Stimulated activated CD4-positive, alpha-beta T cell treated with anti-CD3 and anti-CD28 coated beads, Interleukin-4, amount 100 ng/mL, for 4 hours (primary cell): Measurements from ENCODE around the gene NCAPD3.
A peak's percentile ranks its signal among the peaks of the same experiment; 100 is the strongest.
"Not testable (repeated sequence)": the region's sequence is repeated elsewhere in the genome, so short reads cannot be mapped to it uniquely, and the experiment has no call there.

Experiments
- DNase-seq, 2 experiments: peaks; one replicate each; pipeline ENCODE4 v3.0.0-alpha.2; 2020

NCAPD3 gene, protein sequence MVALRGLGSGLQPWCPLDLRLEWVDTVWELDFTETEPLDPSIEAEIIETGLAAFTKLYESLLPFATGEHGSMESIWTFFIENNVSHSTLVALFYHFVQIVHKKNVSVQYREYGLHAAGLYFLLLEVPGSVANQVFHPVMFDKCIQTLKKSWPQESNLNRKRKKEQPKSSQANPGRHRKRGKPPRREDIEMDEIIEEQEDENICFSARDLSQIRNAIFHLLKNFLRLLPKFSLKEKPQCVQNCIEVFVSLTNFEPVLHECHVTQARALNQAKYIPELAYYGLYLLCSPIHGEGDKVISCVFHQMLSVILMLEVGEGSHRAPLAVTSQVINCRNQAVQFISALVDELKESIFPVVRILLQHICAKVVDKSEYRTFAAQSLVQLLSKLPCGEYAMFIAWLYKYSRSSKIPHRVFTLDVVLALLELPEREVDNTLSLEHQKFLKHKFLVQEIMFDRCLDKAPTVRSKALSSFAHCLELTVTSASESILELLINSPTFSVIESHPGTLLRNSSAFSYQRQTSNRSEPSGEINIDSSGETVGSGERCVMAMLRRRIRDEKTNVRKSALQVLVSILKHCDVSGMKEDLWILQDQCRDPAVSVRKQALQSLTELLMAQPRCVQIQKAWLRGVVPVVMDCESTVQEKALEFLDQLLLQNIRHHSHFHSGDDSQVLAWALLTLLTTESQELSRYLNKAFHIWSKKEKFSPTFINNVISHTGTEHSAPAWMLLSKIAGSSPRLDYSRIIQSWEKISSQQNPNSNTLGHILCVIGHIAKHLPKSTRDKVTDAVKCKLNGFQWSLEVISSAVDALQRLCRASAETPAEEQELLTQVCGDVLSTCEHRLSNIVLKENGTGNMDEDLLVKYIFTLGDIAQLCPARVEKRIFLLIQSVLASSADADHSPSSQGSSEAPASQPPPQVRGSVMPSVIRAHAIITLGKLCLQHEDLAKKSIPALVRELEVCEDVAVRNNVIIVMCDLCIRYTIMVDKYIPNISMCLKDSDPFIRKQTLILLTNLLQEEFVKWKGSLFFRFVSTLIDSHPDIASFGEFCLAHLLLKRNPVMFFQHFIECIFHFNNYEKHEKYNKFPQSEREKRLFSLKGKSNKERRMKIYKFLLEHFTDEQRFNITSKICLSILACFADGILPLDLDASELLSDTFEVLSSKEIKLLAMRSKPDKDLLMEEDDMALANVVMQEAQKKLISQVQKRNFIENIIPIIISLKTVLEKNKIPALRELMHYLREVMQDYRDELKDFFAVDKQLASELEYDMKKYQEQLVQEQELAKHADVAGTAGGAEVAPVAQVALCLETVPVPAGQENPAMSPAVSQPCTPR (N-terminal part only)

DNA sequence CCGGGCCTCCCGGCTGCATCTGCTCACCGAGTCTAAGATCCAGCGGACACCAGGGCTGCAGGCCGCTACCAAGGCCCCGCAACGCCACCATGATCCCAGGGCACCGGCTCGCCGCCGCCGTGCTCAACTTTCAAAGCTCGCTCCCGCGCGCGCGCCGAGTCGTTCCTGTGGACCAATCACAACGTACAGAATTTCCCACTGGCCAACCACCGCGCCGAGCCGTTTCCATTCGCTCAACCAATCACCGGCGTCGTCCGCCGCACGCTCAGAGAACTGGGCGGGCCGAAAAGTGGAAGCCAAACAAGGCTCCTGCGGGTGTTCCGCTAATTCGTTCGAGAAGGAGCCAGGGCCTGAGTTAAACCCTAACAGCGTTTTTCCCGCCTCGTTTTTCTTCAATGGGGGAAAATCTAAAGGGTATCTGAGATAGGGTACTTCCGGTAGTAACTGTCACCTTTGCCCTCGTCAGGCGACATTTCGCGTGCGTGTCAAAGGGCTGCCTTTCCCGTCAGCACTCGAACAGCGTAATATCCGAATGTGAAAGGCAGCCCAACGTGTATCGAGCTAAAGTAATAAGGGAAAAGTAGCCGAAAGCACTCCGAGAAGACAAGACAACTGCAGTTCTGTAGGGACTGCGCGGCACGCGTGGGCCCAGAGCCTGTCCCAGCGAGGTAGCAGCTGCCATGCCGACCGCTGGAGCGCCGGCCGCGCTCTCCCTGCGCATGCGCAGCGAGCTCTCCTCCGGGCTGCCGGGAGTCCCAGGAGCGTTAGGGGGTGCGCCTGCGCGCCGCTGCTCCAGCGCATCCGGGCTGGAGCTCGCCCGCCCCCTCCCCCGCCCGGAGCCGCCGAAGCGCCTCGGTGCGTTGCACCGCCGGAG lies at the start of gene NCAPD3, which contains the start of gene VPS26B:
TSS of gene NCAPD3 (minus strand) at position 132 of the 874 bp plus-strand sequence. CDS start at position 91, 41 bp downstream.
TSS of gene VPS26B (plus strand) at position 836 of the 874 bp plus-strand sequence. CDS start 452 bp downstream, outside the sequence.
- DNase-seq, result peak; percentile 94 to 96

DNA sequence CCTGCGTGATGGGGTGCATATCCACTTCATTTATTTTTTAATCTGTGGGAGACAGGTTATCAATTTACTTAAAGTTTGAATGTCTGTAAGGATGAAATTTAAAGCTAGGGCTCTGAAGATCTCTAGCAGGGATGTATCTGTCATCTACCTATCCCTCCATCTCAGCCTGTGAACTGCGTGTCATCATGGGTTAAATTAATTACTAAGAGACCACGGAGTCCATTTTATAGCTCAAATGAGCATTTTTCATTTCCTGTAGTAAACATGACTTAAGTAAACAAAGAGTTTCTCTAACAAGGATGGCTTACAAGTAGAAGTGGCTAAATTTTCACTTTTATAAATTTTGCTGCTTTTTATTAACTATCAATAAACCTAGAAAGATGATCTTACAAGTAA lies 49.5 kb upstream of the NCAPD3 start:
- no peak for DNase-seq

DNA sequence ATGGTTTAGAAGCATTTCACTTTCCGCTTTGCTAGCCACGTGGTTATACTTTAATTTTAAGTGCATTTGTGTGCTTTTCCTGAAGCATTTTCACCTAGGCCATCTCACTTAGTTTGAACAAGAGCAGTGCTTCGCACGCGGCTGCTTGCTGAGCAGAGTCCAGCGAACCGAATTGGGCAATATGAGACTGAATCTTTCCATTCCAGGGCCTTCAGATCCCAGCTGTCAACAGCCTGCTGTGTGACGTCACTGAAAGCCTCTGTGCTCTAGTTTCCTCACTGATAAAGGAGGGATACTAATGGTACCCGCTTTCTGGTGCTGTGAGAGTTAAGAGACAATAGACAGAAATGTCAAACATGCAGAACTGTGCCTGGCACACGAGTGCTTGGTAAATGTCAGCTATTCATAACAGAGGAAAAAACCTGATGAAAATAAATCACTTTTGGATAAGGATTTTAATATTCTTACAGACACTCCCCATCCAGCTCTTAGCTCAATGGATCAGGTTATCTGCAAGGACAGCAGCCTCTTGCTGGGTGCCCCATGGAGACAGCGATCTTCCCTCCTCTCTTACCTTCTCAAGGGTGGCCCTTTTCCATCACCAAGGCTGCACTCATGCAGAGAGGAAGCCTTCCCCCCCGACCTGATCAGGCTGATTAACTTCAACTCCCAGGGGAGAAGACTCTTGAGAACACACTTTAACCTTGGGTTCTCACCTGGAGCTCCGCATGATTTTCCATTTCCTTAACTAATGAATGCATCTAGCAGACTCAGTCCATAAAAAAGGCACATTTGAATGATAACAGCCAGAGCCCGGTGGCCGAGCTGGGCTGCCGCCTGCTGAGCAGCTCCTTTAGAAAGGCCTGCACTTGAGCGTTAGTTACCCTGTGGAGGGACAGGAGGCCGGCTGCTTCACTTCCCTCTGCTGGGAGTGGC lies 48.9 kb upstream of the NCAPD3 start:
- no peak for DNase-seq

DNA sequence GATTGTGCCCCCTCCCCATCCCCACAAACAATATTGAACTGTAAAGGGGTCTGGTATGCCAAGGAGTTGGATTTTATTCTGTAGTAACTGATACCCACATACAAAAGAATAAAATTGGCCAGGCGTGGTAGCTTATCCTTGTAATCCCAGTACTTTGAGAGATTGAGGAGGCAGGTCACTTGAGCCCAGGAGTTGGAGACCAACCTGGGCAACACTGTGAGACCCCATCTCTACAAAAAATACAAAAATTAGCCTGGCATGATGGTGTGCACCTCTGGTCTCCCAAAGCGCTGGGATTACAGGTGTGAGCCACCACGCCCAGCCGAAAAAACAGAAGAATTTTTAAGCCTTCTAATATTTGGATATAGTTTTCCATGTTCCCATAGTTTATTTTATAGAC lies 48.2 kb upstream of the NCAPD3 start:
- no peak for DNase-seq

DNA sequence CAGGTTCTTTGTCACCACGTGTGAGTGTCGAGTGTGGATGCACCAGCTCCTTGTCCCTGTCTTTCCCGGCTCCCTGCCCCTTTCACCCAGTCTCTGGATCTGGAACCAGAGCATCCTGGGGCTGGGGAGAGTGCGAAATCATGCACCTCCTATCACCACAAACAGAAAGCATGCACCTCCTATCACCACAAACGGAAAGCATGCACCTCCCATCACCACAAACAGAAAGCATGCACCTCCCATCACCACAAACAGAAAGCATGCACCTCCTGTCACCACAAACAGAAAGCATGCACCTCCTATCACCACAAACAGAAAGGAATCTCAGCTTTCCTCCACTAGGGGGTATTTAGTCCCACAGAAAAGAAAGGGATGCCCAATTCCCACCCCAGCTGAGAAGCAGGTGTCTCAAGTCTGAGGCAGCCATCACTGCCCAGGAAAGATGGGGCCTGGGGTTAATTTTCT lies 46.5 kb upstream of the NCAPD3 start:
- no peak for DNase-seq

DNA sequence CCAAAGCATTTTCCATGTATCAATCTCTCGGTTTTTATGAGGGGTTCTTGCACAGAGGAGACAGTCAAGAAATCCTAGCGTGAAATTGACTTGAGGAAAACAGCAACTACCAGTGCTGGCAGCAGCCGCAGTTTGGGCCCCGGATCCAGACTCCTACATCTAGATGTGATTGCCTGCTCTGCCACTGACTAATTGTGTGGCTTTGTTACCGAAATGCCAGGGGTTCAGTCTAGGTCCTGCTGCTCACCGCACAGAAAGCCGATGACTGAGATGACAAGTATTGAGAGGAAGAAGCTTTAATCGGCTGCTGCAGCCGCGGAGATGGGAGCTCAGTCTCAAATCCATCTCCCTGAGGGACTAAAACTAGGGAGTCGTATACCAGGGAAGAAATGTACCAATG lies 44.2 kb upstream of the NCAPD3 start:
- no peak for DNase-seq

DNA sequence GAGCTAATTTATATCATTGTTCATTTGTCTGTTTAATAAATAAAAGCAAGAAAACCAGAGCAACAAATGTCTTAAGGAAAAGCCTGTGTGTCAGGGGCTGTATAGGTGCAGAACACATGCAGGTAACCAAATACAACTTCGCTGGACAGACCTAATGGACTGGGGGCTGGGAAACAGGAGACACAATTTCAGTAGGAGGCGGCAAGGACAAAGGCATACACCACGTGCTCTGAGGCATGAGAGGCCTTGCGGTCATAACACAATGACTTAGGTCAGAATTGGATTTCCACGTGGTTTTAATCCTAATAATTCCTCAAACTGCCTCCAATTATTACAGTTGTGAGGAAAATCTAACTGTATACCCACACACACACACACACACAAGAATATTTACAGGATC lies 43.7 kb upstream of the NCAPD3 start:
- no peak for DNase-seq

DNA sequence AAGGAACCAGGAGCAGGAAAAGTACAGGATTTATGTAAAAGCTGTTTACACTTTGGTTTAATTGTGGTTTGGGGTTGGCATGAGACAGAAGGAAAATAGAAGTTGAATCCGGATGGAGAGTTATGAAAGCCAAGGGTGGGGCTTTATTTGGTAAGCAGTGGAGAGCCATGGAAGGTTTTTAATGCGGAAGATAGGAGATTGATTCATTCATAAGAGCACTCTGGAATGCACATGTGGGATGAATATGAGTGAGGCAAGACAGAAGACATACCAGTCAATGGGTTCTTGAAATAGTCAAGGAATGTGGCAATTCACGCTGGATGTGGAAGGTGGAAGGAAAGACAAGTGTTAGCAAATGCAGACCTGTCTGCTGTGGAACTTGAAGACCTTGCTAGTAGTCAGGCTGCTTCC lies 43.1 kb upstream of the NCAPD3 start:
- DNase-seq, result no peak

DNA sequence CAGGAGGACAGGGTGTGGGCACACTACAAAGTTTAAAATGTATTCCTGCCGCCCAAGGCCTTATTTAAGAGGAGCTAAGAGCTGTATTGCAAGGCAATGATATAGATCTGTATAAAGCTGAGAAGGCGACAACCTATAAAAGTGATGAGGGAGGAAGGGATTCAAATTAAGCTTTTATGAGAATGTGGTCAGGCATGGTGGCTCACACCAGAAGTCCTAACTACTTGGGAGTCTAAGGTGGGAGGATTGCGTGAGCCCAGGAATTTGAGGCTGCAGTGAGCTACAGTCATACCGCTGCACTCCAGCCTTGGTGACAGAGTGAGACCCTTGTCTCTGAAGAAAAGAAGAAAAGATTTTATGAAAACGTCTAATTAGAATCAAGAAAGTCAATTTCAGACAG lies 42.7 kb upstream of the NCAPD3 start:
- no peak for DNase-seq

DNA sequence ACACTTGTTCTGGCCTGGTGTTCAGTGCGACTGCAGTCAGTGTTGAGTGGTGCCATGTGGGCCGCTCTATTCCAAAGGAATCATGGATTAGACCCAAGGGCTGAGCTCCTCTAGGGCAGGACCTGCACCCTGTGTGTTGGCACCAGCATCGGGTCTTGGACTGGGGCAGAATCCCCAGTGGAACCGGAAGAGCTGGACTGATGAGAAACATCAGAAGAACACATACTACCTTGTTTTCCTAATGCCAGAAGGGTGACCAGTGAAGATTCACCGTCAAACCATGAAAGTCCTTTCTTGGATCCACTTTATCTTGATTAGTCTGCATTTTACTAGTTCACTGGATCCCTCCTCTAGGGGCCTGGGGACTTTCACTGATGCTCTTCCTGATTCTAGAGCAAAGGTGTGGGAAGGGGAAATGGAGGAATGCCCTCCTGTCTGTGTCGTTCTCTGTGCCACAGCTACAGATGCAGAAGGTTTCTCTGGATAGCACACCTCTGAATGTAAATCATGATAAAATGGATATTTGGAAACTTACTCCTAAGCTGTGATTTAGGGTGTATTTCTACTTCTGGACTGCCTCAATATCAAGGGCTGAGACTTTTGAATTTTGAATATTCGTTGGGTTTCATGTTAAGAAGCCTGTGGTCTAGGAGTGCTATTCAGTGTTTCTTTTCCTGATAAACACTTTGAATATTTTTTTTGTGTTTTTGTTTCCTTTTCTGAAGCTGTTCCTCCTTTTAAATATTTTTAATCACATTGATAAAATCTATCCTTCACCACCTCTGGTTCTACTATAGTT lies 41.4 kb upstream of the NCAPD3 start:
- no peak for DNase-seq

DNA sequence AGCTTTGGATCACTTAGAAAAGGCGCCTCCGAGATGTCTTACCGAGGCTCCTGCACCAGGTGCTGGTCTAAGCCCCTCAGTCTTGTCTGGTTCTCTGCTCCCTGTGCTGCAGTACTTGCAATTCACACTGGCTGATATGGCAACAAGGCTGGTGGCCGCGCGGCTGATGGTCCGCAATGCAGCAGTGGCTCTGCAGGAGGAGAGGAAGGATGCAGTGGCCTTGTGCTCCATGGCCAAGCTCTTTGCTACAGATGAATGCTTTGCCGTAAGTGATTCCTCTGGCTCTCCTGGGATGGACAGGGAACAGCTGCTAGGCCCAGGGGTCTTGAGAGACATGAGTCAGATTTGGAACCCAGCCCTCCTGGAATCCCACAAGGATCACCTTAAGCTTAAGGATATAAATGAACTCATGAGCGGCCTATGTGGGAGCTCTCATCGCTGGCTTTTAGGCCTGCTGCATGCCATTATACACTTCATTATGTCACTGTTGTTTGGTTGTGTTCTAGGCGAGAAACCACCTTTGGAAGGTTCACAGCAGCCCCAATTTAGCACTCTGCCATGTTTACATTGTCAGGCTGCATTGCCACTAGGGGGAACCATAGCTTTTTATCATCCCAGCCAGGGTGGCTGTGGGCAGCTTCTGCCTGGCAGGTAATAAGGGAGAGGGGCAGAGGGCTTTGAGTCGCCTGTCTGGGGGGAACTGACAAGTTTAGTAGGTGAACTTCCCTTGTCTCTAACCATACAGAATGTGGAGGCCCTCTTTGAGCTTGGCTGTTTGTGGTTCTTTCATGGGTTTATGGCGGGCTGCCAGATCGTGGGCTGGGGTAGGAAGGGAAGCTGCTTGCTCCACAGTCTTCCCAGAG lies 38.1 kb upstream of the NCAPD3 start:
- DNase-seq, result peak; percentile 17 to 27

DNA sequence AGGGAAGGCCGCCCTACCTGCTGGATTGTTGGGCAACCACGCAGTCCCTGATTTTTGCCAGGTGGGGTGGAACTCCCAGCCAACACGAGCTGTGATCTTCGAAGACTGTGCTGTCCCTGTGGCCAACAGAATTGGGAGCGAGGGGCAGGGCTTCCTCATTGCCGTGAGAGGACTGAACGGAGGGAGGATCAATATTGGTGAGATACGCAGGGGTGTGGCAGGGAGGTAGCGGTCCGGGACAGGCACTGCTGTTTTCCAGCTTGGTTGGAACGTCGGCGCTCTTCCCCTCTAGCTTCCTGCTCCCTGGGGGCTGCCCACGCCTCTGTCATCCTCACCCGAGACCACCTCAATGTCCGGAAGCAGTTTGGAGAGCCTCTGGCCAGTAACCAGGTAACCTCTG lies 37.2 kb upstream of the NCAPD3 start:
- DNase-seq, result no peak

DNA sequence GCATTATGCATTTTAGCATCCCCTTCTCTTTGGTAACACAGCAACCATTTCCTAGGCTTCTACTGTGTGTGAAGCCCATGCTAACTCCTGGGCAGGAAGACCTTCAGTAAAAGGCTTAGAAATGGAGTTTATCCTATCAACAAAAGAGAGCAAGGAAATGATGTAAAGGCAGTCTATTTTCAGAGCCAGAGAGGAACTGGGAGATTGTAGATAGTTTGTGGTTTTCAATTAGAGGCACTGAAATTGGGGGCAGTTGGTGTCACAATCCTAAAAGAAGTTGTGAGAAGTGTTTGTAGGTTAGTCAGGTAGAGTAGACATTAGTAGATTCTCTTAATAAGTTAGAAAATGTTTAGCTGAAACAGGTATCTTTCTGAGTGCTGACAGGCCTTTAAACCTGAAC lies 36.7 kb upstream of the NCAPD3 start:
- no peak for DNase-seq

DNA sequence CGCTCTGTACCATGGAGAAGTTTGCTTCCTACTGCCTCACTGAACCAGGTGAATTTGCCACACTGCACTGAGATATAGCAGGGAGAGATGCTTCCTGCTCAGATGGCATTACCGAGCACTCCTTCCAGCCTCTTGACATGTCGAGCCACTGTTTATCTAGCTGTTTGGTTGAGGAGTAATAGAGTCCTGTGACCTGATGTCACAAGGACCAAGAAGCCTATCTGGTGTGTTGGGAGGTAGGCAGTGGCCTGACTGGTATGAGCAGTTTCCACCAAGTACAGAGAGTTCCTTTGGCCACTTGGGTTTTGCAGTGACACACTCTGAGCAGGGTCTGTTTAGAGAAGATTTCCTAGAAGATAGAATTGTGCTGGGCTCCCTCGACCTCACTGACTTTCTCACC lies 34.8 kb upstream of the NCAPD3 start:
- DNase-seq, result no peak

DNA sequence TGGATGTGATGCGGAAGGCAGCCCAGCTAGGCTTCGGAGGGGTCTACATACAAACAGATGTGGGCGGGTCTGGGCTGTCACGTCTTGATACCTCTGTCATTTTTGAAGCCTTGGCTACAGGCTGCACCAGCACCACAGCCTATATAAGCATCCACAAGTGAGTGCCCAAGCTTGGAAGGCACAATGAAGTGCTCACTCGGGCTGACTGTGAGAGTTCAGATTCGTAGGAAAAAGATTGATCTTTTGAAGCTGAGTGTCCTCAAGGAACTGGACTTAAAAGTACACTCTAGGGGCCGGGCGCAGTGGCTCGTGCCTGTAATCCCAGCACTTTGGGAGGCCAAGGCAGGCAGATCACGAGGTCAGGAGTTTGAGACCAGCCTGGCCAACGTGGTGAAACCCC lies 33.3 kb upstream of the NCAPD3 start:
- DNase-seq, result no peak

DNA sequence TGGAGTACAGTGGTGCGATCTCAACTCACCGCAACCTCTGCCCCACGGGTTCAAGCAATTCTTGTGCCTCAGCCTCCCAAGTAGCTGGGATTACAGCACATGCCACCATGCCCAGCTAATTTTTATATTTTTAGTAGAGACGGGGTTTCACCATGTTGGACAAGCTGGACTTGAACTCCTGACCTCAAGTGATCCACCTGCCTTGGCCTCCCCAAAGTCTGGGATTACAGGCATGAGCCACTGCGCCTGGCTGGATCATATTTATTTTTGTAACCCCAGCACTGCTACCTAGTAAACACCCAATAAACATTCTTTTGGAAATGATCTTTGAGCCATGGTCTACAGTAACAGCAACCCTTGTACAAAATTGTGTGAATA lies 31.4 kb upstream of the NCAPD3 start:
- not testable (repeated sequence) for DNase-seq

DNA sequence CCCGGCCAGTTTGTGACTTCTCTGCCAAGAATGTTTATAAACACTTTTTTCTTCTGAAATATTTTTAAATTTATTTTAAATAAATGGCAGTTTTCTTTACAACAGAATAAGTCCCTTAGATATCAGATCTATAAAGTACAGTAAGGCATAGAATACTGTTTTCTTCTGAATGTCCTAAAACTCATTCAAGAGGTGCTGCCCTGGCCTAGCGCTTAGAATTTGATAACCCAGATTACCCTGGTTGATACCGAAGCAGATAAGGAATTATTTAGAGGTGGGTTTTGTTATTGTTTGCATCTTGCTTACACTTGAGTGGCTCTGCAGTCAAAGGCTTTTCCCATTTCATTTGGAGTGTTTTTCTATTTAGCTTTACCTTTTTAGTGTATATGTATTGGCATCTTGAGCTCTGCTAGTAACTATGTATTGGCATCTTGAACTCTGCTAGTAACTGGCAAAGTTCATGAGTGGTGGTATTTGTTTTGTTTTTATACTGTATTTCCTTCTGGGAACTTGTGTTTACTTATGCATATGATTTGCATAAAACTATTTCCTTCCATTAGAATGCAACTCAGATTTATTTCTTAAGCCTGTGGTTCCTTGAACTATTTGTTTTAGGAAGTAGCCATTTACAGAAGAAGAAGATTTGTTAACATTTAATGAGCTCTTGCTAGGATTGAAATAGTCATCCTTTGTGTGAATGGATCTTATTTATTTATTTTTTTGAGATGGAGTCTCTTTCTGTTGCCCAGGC lies 30.8 kb upstream of the NCAPD3 start:
- no peak for DNase-seq
